ENCODE results near the gene TOP2B.

DNA sequence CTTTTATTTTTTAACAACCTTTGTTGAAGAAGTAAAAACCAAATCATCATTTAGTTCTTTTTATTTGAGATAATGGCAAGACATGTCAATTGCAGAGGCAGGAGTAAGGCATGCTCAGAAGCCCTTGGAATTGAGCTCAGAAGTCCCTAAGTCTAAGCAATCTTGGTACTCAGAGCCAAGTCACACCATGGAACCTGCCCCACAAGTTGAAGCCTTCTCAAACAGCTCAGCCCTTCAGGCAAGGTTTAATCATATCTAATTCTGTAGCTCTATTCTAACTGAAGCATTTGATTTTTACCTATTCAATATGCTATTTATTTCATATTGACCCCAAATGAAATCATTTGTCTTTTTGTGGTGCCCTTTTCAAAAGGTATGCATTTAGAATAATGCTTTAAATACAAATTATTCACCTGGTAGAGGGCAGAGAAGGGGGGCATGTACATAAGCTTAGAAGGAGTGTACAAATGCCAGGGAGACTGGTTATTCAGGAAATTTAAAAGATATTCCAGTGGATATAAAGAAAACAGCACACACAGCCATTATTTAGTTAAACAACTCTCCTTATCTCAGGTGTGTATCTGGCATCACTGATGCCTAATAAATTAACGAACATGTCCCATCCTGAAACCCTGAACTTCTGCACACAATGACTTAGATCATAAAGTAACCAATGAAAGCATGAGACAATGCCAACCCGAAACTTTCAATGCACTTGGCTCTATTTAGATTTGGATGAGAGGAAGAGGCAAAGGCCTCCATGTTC lies 26.2 kb upstream of the TOP2B start:
- TF ChIP-seq, protein P1, sequence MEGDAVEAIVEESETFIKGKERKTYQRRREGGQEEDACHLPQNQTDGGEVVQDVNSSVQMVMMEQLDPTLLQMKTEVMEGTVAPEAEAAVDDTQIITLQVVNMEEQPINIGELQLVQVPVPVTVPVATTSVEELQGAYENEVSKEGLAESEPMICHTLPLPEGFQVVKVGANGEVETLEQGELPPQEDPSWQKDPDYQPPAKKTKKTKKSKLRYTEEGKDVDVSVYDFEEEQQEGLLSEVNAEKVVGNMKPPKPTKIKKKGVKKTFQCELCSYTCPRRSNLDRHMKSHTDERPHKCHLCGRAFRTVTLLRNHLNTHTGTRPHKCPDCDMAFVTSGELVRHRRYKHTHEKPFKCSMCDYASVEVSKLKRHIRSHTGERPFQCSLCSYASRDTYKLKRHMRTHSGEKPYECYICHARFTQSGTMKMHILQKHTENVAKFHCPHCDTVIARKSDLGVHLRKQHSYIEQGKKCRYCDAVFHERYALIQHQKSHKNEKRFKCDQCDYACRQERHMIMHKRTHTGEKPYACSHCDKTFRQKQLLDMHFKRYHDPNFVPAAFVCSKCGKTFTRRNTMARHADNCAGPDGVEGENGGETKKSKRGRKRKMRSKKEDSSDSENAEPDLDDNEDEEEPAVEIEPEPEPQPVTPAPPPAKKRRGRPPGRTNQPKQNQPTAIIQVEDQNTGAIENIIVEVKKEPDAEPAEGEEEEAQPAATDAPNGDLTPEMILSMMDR (IDR thresholded peaks at IDR 0.05) = no peak
- TF ChIP-seq POLR2A (IDR thresholded peaks at IDR 0.05) = no peak
